HepG2 (cell line): ENCODE data around the gene RGMA. TPM values are rescaled to one million over a fixed set of nuclear protein-coding genes. Genes with fewer than 3 reads are reported as not detected.

Experiments used
- ATAC-seq: fragments of 200-7000 bp; cut with Tn5 transposase; 3 replicates; pipeline ENCODE4 v1.9.1; 2020; ENCODE audit warnings: mild to moderate bottlenecking, moderate library complexity
- BruUV-seq: library from RNA; stranded (reverse); fragments of 400-500 nt; replicated peaks from 2 replicates; lab custom pipeline; 2021; lab: Mats Ljungman, UMichigan
- CTCF ChIA-PET: fragments of 300-600 bp; formaldehyde crosslinking; extraction: SDS; loops from one replicate; lab custom pipeline; 2021; ENCODE audit warnings: low total read pairs, inconsistent platforms, low intra/inter-chr PET ratio; lab: Yijun Ruan, JAX
- POLR2A ChIA-PET: fragments of 350-600 bp; sonication (Branson Sonifier 250); formaldehyde crosslinking; loops from one replicate; lab custom pipeline; 2020; ENCODE audit warnings: antibody characterized with exemption, inconsistent platforms; lab: Yijun Ruan, JAX
- DNase-seq: peaks from one replicate; pipeline ENCODE4 v3.0.0-alpha.2; 2015; ENCODE audit warnings: low spot score
- FAIRE-seq: peaks from 3 replicates; lab custom pipeline; 2011; peaks lifted over from hg19 to GRCh38; lab: Jason Lieb, UNC
- H2AFZ ChIP-seq: one replicate; pipeline ENCODE4 v1.6.1; 2011; ENCODE audit warnings: low read length, inconsistent platforms
- H3K27ac ChIP-seq: fragments of 300-600 bp; 3 replicates; pipeline ENCODE4 v1.8.0; 2011; ENCODE audit warnings: mixed run types, mild to moderate bottlenecking, mixed read lengths, low read length, inconsistent platforms; ENCODE audit not compliant: insufficient read depth; ENCODE audit errors: extremely low read length
- H3K27me3 ChIP-seq, 2 experiments: fragments of 200-600 bp in 1 of 2; 2 replicates in 1 of 2; 3 replicates in 1 of 2; pipeline versions ENCODE4 v1.6.0 to v1.8.0; 2011; ENCODE audit warnings: low read length in 2 of 2, mild to moderate bottlenecking in 2 of 2, moderate library complexity in 2 of 2, inconsistent platforms in 1 of 2; ENCODE audit not compliant: insufficient read depth in 2 of 2, control insufficient read depth in 1 of 2
- H3K36me3 ChIP-seq, 2 experiments: fragments of 200-600 bp in 1 of 2; replicated peaks in 1 of 2; 2 replicates in 1 of 2; 3 replicates in 1 of 2; pipeline versions ENCODE4 v1.5.1 to v1.8.0; 2011; ENCODE audit warnings: low read length in 2 of 2, inconsistent platforms in 1 of 2; ENCODE audit not compliant: insufficient read depth in 2 of 2, control insufficient read depth in 1 of 2
- H3K4me1 ChIP-seq: 2 replicates; pipeline ENCODE4 v1.5.1; 2012; ENCODE audit warnings: low read length, inconsistent platforms; ENCODE audit not compliant: insufficient read depth
- H3K4me2 ChIP-seq: 2 replicates; pipeline ENCODE4 v1.6.0; 2011; ENCODE audit warnings: low read depth, low read length, inconsistent platforms
- H3K4me3 ChIP-seq, 3 experiments: fragments of 200-600 bp in 1 of 3; sonication (generic), shearing (Covaris generic) in 1 of 3; replicated peaks in 1 of 3; 2 replicates each; pipeline ENCODE4 v1.5.1; 2011 to 2016; ENCODE audit warnings: low read length in 3 of 3, inconsistent platforms in 2 of 3, low read depth in 2 of 3, mild to moderate bottlenecking in 2 of 3, control low read depth in 1 of 3, mixed read lengths in 1 of 3; ENCODE audit not compliant: insufficient read depth in 1 of 3
- H3K79me2 ChIP-seq: one replicate; pipeline ENCODE4 v1.6.1; 2011; ENCODE audit warnings: low read length, inconsistent platforms; ENCODE audit not compliant: insufficient read depth
- H3K9ac ChIP-seq: 2 replicates; pipeline ENCODE4 v1.6.0; 2011; ENCODE audit warnings: mild to moderate bottlenecking, low read depth, low read length, inconsistent platforms; ENCODE audit not compliant: insufficient read depth
- H3K9me3 ChIP-seq: 2 replicates; pipeline ENCODE4 v1.5.1; 2012; ENCODE audit warnings: mild to moderate bottlenecking, low read length
- H4K20me1 ChIP-seq: 2 replicates; pipeline ENCODE4 v1.6.0; 2011; ENCODE audit warnings: inconsistent platforms, mild to moderate bottlenecking, low read length, moderate library complexity; ENCODE audit not compliant: insufficient read depth
- ATF7-NPFF ChIP-seq: sonication (generic); formaldehyde crosslinking; IDR thresholded peaks from 2 replicates; pipeline ENCODE4 v1.8.1; 2023; ENCODE audit warnings: mild to moderate bottlenecking, low read depth, missing genetic modification reagents, moderate library complexity
- HOXA5 ChIP-seq: sonication (generic); formaldehyde crosslinking; IDR thresholded peaks from 2 replicates; pipeline ENCODE4 v1.4.0; 2020; ENCODE audit warnings: missing genetic modification reagents
- MLLT10 ChIP-seq: sonication (generic); formaldehyde crosslinking; IDR thresholded peaks from 2 replicates; pipeline ENCODE4 v1.4.0; 2020; ENCODE audit warnings: missing genetic modification reagents
- MTF1 ChIP-seq: sonication (generic); formaldehyde crosslinking; IDR thresholded peaks from 2 replicates; pipeline ENCODE4 v1.5.0; 2020; ENCODE audit warnings: missing genetic modification reagents
- TRIM24 ChIP-seq: sonication (generic); formaldehyde crosslinking; IDR thresholded peaks from 2 replicates; pipeline ENCODE4 v1.8.0; 2022; ENCODE audit warnings: mild to moderate bottlenecking, missing genetic modification reagents
- ZBTB7A ChIP-seq: sonication (generic); formaldehyde crosslinking; IDR thresholded peaks from 2 replicates; pipeline ENCODE4 v1.8.0; 2022; ENCODE audit warnings: mild to moderate bottlenecking, missing genetic modification reagents
- ZFP36L2 ChIP-seq: sonication (generic); formaldehyde crosslinking; IDR thresholded peaks from 2 replicates; pipeline ENCODE4 v1.4.0; 2020; ENCODE audit warnings: missing genetic modification reagents
- ZNF180 ChIP-seq: sonication (generic); formaldehyde crosslinking; IDR thresholded peaks from 2 replicates; pipeline ENCODE4 v1.4.0; 2020; ENCODE audit warnings: low read depth, missing genetic modification reagents, borderline replicate concordance
- ZNF333 ChIP-seq: sonication (generic); formaldehyde crosslinking; IDR thresholded peaks from 2 replicates; pipeline ENCODE4 v1.4.0; 2020; ENCODE audit warnings: mild to moderate bottlenecking, missing genetic modification reagents, borderline replicate concordance
- ZNF510 ChIP-seq: sonication (generic); formaldehyde crosslinking; IDR thresholded peaks from 2 replicates; pipeline ENCODE4 v1.4.0; 2020; ENCODE audit warnings: low read depth, mild to moderate bottlenecking, missing genetic modification reagents
- WGBS: methylation state at CpG from one replicate; pipeline ENCODE4 v1.1.6; 2017; ENCODE audit warnings: low lambda C conversion rate; 5-methylcytosine and 5-hydroxymethylcytosine counted together
- in situ Hi-C: cut with HindIII; loops from 2 replicates; pipeline ENCODE4 v1.10.0; 2017; ENCODE audit warnings: low pct_unique_long_range_greater_than_20kb; ENCODE audit not compliant: extremely low pct_ligation_motif_present
- intact Hi-C: fragments of 100-400 bp; cut with micrococcal nuclease; formaldehyde crosslinking; loops from one replicate; pipeline ENCODE4 v1.10.0; 2022; ENCODE audit not compliant: unreplicated experiment
- polyA plus RNA-seq, 8 experiments: library from polyadenylated mRNA; depleted of rRNA in 3 of 8; stranded (reverse) in 7 of 8; unstranded in 1 of 8; fragments of >200 nt; fragmentation: Illumina TruSeq in 4 of 8; extraction: Trizol in 4 of 8; gene quantifications; 2 replicates each; pipeline versions ENCODE4 v1.2.1 to v1.2.3, GENCODE V29; 2011 to 2016; ENCODE audit warnings: low read depth in 4 of 8, missing spikeins in 1 of 8, mixed read lengths in 1 of 8; ENCODE audit not compliant: insufficient read depth in 1 of 8
- total RNA-seq, 5 experiments: library from RNA; depleted of rRNA; stranded (reverse); fragments of >200 nt; fragmentation: Illumina TruSeq; extraction: Trizol; gene quantifications; 2 replicates each; pipeline ENCODE4 v1.2.3, GENCODE V29; 2016; ENCODE audit warnings: low read depth in 1 of 5
- TF ChIP-seq, protein P1 (sequence below): sonication (generic); formaldehyde crosslinking; IDR thresholded peaks from 2 replicates; pipeline ENCODE4 v1.5.0; 2020; ENCODE audit warnings: missing genetic modification reagents, mild to moderate bottlenecking, borderline replicate concordance
- TF ChIP-seq, protein P2 (sequence below): sonication (generic); formaldehyde crosslinking; IDR thresholded peaks from 2 replicates; pipeline ENCODE4 v1.5.0; 2020; ENCODE audit warnings: missing genetic modification reagents
- TF ChIP-seq, protein P3 (sequence below): sonication (generic); formaldehyde crosslinking; IDR thresholded peaks from 2 replicates; pipeline ENCODE4 v1.5.1; 2020; ENCODE audit warnings: missing genetic modification reagents, mild to moderate bottlenecking, borderline replicate concordance
- TF ChIP-seq, protein P4 (sequence below): sonication (generic); formaldehyde crosslinking; IDR thresholded peaks from 2 replicates; pipeline ENCODE4 v1.4.0; 2020; ENCODE audit warnings: missing genetic modification reagents, low read depth, mild to moderate bottlenecking, borderline replicate concordance

Gene RGMA
- total and polyA plus RNA-seq, 2 of the 13 experiments (the other 11 are each of a cell fraction or from before 2014, with no cell fraction given): not detected

DNA sequence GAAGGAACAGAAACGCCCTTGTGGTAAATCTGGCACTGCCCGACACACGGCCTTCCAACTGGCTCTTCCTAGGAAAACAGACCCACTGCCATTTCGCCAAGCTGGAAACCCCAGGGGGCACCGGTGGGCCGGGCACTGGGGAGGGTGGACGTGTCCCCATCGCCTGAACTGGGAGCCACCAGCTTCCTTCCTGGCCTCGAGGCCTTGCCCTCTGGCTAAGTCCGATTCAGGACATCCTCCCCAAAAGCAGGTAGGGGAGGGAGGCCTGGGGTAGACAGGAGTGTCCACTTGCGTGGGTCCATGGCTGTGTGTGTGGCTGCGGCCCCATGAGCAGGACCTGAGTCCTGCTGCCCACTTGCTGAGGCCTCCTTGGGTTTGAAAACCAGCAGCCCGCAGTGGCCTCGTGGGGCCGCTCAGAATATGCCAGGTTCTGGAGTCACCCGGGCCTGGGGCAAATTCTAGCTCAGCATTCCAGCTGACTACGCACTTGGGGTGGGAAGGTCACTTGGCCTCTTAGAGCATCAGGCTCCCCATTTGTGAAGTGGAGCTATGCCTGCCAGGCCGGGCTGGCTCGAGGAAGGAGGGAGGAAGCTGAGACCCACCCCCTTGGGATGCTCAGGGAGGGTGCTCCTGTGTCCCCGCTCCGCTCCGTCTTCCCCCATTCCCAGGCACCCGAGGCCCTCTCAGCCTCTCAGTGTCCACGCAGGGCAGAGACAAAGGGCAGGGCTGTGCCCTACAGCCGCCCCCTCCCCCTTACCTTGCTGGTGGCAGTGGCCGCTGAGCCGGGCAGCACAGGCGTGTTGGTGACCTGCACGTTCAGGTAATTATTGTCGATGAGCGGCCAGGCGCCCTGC, 37.5 kb downstream of the RGMA start:
- ChIA-PET CTCF (no interaction called here), POLR2A (no interaction called here)
- DNase-seq: no peak
- in situ Hi-C loops: no loop called here
- Histone ChIP-seq H3K4me3 (no peak overlapping the region), H3K4me2 (no peak overlapping the region), H3K79me2 (no peaks in the 10 kb centered on the region), H2AFZ (no peak overlapping the region), H3K27ac (no peak overlapping the region), H3K4me1 (no peaks in the 10 kb centered on the region), H3K27me3 (peaks cover 10 to 41% of the 10 kb centered on the region in 2 experiments; a peak in 4 of 5 replicates), H3K9ac (no peak overlapping the region), H4K20me1 (no peaks in the 10 kb centered on the region), H3K9me3 (no peaks in the 10 kb centered on the region), H3K36me3 (no peaks in the 10 kb centered on the region)
- FAIRE-seq: no peak
- TF ChIP-seq HOXA5 (CRISPR knock-in tag): no peak
- no TSS peak for BruUV-seq
- no peak for ATAC-seq
- intact Hi-C loops: no loop called here
- 50% methylated on average over 4 of the region's 32 CpGs for WGBS

DNA sequence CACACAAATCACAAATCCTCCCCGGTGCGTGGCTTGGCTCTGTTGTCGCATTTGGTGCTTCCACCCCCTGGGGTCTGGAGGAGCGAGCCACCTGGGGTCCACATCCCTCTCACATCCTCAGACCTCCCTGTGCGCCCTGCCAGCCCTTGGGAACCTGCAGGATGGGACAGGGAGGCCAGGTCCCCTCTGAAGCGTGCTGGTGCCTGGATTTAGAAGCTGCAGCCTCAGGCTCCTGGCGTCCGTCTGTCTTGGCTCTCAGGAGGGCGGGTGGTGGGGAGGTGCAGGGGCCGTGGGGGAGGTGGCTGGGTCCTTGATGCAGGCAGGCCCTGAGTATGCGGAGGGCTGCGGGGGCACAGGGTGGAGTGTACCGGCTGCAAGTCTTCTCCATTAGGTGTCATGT, 38.4 kb downstream of the RGMA start:
- Histone ChIP-seq H3K4me1 (no peaks in the 10 kb centered on the region), H2AFZ (no peak overlapping the region), H3K9me3 (peaks cover 5% of the 10 kb centered on the region; the same call in 1 of the 2 replicates), H3K4me3 (no peak overlapping the region), H3K79me2 (no peaks in the 10 kb centered on the region), H3K36me3 (no peaks in the 10 kb centered on the region), H3K4me2 (no peak overlapping the region), H3K9ac (no peak overlapping the region), H4K20me1 (no peaks in the 10 kb centered on the region), H3K27ac (no peak overlapping the region), H3K27me3 (peaks cover 8 to 36% of the 10 kb centered on the region in 2 experiments; a peak in 4 of 5 replicates)
- whole genome bisulfite sequencing: 71% methylated on average over 4 of the region's 13 CpGs
- ChIA-PET CTCF (no interaction called here), POLR2A (no interaction called here)
- FAIRE-seq: no peak
- no TSS peak for BruUV-seq
- in situ Hi-C loops (no loop called here), intact Hi-C loops (no loop called here)
- no peak for ATAC-seq
- DNase-seq: no peak
- TF ChIP-seq, protein P1, sequence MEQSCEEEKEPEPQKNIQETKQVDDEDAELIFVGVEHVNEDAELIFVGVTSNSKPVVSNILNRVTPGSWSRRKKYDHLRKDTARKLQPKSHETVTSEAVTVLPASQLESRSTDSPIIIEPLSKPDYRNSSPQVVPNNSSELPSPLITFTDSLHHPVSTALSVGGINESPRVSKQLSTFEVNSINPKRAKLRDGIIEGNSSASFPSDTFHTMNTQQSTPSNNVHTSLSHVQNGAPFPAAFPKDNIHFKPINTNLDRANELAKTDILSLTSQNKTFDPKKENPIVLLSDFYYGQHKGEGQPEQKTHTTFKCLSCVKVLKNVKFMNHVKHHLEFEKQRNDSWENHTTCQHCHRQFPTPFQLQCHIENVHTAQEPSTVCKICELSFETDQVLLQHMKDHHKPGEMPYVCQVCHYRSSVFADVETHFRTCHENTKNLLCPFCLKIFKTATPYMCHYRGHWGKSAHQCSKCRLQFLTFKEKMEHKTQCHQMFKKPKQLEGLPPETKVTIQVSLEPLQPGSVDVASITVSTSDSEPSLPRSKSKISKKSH (CRISPR knock-in tag): no peak
- TF ChIP-seq ZNF333 (no peak), TRIM24 (no peak), MLLT10 (CRISPR knock-in tag) (no peak), ZFP36L2 (CRISPR knock-in tag) (no peak), ZBTB7A (no peak), ATF7-NPFF (no peak), ZNF180 (CRISPR knock-in tag) (no peak), MTF1 (CRISPR knock-in tag) (no peak), ZNF510 (CRISPR knock-in tag) (no peak)
- TF ChIP-seq, protein P2, sequence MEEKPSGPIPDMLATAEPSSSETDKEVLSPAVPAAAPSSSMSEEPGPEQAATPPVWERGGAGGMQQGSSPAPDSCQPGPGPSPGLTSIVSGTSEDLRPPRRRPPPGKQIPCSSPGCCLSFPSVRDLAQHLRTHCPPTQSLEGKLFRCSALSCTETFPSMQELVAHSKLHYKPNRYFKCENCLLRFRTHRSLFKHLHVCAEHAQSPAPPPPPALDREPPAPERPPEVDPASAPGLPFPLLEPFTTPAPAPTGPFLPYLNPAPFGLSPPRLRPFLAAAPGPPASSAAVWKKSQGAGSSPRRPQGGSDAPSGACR (CRISPR knock-in tag): no peak
- TF ChIP-seq, protein P3, sequence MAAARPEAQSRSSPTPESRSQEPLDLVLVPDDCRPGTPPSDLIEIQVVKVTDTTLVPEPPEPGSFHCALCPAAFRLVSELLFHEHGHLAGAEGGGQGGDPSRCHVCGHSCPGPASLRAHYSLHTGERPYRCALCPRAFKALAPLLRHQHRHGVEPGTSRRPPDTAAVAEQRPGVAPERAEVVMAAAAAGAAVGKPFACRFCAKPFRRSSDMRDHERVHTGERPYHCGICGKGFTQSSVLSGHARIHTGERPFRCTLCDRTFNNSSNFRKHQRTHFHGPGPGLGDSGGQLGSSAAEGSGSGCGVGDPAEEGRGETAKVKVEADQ: no peak
- TF ChIP-seq, protein P4, sequence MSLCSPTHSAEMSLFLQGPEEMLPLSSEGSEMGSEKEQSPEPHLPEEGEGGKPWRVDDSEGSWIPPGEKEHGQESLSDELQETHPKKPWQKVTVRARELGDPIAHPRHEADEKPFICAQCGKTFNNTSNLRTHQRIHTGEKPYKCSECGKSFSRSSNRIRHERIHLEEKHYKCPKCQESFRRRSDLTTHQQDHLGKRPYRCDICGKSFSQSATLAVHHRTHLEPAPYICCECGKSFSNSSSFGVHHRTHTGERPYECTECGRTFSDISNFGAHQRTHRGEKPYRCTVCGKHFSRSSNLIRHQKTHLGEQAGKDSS (CRISPR knock-in tag): no peak
